GM19455 (cell line): ENCODE data around the gene ATP11A.

Experiments used
- ATAC-seq: cut with Tn5 transposase; IDR thresholded peaks from one replicate; pipeline ENCODE4 v1.9.1; 2021; ENCODE audit not compliant: unreplicated experiment

ATP11A gene

GRCh38 chr13:112690283-112690929, 568 bp downstream of the ATP11A start:
- peak; percentile 33 for ATAC-seq

- no peak for ATAC-seq
These were observed 2.3 kb downstream of the ATP11A start for GRCh38 chr13:112692104-112692503.

GRCh38 chr13:112692586-112692985, 2.7 kb downstream of the ATP11A start:
- ATAC-seq = no peak

- ATAC-seq = no peak
These were observed 4.1 kb downstream of the ATP11A start for GRCh38 chr13:112693831-112694497.

- no peak for ATAC-seq
These were observed 5.3 kb downstream of the ATP11A start for GRCh38 chr13:112695121-112695520.

- no peak for ATAC-seq
These were observed 6.4 kb downstream of the ATP11A start for GRCh38 chr13:112696001-112696868.

GRCh38 chr13:112696869-112697465, 7.1 kb downstream of the ATP11A start:
- no peak for ATAC-seq

GRCh38 chr13:112697756-112698655, 8.2 kb downstream of the ATP11A start:
- ATAC-seq = no peak

GRCh38 chr13:112699322-112699918, 9.6 kb downstream of the ATP11A start:
- no peak for ATAC-seq

- no peak for ATAC-seq
These were observed 10.6 kb downstream of the ATP11A start for GRCh38 chr13:112700291-112701060.

GRCh38 chr13:112702341-112702985, 12.6 kb downstream of the ATP11A start:
- no peak for ATAC-seq

- ATAC-seq = no peak
These were observed 13.1 kb downstream of the ATP11A start for GRCh38 chr13:112702986-112703379.

- ATAC-seq = no peak
These were observed 13.8 kb downstream of the ATP11A start for GRCh38 chr13:112703449-112704284.

GRCh38 chr13:112704308-112705145, 14.7 kb downstream of the ATP11A start:
- ATAC-seq = no peak

GRCh38 chr13:112705286-112705685, 15.4 kb downstream of the ATP11A start:
- ATAC-seq = no peak

GRCh38 chr13:112706171-112706570, 16.3 kb downstream of the ATP11A start:
- no peak for ATAC-seq
